ENCODE measurements around the gene LPIN1. TPM values are rescaled to one million over a fixed set of nuclear protein-coding genes. Genes with fewer than 3 reads are reported as not detected.

LPIN1 gene
- total and polyA plus RNA-seq, 2 of the 8 experiments (the other 6 are each of a cell fraction or from before 2014, with no cell fraction given): 4.3 to 9.8 TPM

DNA sequence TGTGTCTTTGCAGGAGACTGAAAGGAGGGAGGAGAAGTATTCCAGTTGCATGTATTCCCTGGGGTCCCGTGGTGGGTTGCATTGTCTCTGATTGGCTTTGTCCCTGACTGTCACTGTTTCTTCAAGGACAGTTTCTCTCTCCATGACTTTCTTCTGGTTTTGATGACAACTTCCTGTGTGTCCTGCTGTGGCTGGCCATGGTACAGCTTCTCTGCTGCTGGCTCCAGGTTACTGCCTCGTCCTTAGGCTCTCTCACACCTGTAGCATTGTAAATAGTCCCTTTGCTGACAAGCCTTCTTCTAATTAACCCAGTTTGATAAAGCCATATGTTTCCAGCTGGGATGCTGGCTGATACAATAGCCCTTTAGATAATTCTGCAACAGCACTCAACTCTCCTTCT, 129.0 kb downstream of the LPIN1 start (continued):
- TF ChIP-seq, protein P1, sequence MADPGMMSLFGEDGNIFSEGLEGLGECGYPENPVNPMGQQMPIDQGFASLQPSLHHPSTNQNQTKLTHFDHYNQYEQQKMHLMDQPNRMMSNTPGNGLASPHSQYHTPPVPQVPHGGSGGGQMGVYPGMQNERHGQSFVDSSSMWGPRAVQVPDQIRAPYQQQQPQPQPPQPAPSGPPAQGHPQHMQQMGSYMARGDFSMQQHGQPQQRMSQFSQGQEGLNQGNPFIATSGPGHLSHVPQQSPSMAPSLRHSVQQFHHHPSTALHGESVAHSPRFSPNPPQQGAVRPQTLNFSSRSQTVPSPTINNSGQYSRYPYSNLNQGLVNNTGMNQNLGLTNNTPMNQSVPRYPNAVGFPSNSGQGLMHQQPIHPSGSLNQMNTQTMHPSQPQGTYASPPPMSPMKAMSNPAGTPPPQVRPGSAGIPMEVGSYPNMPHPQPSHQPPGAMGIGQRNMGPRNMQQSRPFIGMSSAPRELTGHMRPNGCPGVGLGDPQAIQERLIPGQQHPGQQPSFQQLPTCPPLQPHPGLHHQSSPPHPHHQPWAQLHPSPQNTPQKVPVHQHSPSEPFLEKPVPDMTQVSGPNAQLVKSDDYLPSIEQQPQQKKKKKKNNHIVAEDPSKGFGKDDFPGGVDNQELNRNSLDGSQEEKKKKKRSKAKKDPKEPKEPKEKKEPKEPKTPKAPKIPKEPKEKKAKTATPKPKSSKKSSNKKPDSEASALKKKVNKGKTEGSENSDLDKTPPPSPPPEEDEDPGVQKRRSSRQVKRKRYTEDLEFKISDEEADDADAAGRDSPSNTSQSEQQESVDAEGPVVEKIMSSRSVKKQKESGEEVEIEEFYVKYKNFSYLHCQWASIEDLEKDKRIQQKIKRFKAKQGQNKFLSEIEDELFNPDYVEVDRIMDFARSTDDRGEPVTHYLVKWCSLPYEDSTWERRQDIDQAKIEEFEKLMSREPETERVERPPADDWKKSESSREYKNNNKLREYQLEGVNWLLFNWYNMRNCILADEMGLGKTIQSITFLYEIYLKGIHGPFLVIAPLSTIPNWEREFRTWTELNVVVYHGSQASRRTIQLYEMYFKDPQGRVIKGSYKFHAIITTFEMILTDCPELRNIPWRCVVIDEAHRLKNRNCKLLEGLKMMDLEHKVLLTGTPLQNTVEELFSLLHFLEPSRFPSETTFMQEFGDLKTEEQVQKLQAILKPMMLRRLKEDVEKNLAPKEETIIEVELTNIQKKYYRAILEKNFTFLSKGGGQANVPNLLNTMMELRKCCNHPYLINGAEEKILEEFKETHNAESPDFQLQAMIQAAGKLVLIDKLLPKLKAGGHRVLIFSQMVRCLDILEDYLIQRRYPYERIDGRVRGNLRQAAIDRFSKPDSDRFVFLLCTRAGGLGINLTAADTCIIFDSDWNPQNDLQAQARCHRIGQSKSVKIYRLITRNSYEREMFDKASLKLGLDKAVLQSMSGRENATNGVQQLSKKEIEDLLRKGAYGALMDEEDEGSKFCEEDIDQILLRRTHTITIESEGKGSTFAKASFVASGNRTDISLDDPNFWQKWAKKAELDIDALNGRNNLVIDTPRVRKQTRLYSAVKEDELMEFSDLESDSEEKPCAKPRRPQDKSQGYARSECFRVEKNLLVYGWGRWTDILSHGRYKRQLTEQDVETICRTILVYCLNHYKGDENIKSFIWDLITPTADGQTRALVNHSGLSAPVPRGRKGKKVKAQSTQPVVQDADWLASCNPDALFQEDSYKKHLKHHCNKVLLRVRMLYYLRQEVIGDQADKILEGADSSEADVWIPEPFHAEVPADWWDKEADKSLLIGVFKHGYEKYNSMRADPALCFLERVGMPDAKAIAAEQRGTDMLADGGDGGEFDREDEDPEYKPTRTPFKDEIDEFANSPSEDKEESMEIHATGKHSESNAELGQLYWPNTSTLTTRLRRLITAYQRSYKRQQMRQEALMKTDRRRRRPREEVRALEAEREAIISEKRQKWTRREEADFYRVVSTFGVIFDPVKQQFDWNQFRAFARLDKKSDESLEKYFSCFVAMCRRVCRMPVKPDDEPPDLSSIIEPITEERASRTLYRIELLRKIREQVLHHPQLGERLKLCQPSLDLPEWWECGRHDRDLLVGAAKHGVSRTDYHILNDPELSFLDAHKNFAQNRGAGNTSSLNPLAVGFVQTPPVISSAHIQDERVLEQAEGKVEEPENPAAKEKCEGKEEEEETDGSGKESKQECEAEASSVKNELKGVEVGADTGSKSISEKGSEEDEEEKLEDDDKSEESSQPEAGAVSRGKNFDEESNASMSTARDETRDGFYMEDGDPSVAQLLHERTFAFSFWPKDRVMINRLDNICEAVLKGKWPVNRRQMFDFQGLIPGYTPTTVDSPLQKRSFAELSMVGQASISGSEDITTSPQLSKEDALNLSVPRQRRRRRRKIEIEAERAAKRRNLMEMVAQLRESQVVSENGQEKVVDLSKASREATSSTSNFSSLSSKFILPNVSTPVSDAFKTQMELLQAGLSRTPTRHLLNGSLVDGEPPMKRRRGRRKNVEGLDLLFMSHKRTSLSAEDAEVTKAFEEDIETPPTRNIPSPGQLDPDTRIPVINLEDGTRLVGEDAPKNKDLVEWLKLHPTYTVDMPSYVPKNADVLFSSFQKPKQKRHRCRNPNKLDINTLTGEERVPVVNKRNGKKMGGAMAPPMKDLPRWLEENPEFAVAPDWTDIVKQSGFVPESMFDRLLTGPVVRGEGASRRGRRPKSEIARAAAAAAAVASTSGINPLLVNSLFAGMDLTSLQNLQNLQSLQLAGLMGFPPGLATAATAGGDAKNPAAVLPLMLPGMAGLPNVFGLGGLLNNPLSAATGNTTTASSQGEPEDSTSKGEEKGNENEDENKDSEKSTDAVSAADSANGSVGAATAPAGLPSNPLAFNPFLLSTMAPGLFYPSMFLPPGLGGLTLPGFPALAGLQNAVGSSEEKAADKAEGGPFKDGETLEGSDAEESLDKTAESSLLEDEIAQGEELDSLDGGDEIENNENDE (IDR thresholded peaks at IDR 0.05; ENCODE audit: insufficient replicate concordance, low read length): no peak
- TF ChIP-seq YY1 (IDR thresholded peaks at IDR 0.05; ENCODE audit: low read depth, low read length): no peak

Measured in H1 (cell line).